Mesenchymal stem cell (in vitro differentiated cells and primary cell): Measurements from ENCODE around the gene DENND2A.
"Not testable (repeated sequence)": the region's sequence is repeated elsewhere in the genome, so short reads cannot be mapped to it uniquely, and the experiment has no call there.

Experiments
- DNase-seq: peaks from one replicate; pipeline ENCODE4 v3.0.0-alpha.2; 2013
- H2AFZ ChIP-seq: one replicate; pipeline ENCODE4 v1.6.1; 2013; ENCODE audit warnings: low read depth, mild to moderate bottlenecking, control low read depth, inconsistent platforms, low read length, moderate library complexity
- H2AK5ac ChIP-seq: 2 replicates; pipeline ENCODE4 v1.6.1; 2013; ENCODE audit warnings: low read length, moderate library complexity, mild to moderate bottlenecking, inconsistent platforms; ENCODE audit not compliant: severe bottlenecking
- H2BK120ac ChIP-seq: one replicate; pipeline ENCODE4 v1.6.1; 2013; ENCODE audit warnings: low read depth, mild to moderate bottlenecking, inconsistent platforms, low read length, moderate library complexity
- H2BK12ac ChIP-seq, 2 experiments: one replicate each; pipeline ENCODE4 v1.6.1; 2013; ENCODE audit warnings: inconsistent platforms in 2 of 2, low read length in 2 of 2, mild to moderate bottlenecking in 2 of 2, moderate library complexity in 2 of 2, control low read depth in 1 of 2
- H2BK15ac ChIP-seq: one replicate; pipeline ENCODE4 v1.6.1; 2013; ENCODE audit warnings: mild to moderate bottlenecking, low read depth, inconsistent platforms; ENCODE audit not compliant: poor library complexity, severe bottlenecking
- H2BK5ac ChIP-seq: 2 replicates; pipeline ENCODE4 v1.6.1; 2013; ENCODE audit warnings: low read depth, mild to moderate bottlenecking, low read length, control low read depth, inconsistent platforms; ENCODE audit not compliant: poor library complexity, severe bottlenecking
- H3K14ac ChIP-seq, 2 experiments: one replicate each; pipeline ENCODE4 v1.6.1; 2013; ENCODE audit warnings: inconsistent platforms in 2 of 2, low read length in 2 of 2, control low read depth in 1 of 2, mild to moderate bottlenecking in 1 of 2, moderate library complexity in 1 of 2
- H3K18ac ChIP-seq, 2 experiments: one replicate each; pipeline ENCODE4 v1.6.1; 2013; ENCODE audit warnings: inconsistent platforms in 2 of 2, low read length in 2 of 2, control low read depth in 1 of 2, low read depth in 1 of 2, mild to moderate bottlenecking in 1 of 2
- H3K23ac ChIP-seq, 2 experiments: one replicate each; pipeline ENCODE4 v1.6.1; 2013; ENCODE audit warnings: inconsistent platforms in 2 of 2, low read length in 2 of 2, mild to moderate bottlenecking in 2 of 2, moderate library complexity in 2 of 2, control low read depth in 1 of 2
- H3K27ac ChIP-seq: 2 replicates; pipeline ENCODE4 v1.5.1; 2013; ENCODE audit warnings: mild to moderate bottlenecking, moderate library complexity, low read length, control low read depth, inconsistent platforms; ENCODE audit not compliant: poor library complexity, severe bottlenecking
- H3K27me3 ChIP-seq, 2 experiments: 2 replicates each; pipeline versions ENCODE4 v1.6.1 to v1.7.0; 2013; ENCODE audit warnings: low read length in 2 of 2, mild to moderate bottlenecking in 2 of 2, moderate library complexity in 2 of 2, control low read depth in 1 of 2, inconsistent platforms in 1 of 2; ENCODE audit not compliant: control insufficient read depth in 1 of 2, insufficient read depth in 1 of 2
- H3K36me3 ChIP-seq, 2 experiments: 2 replicates each; pipeline versions ENCODE4 v1.6.1 to v1.7.0; 2013; ENCODE audit warnings: low read length in 2 of 2, control low read depth in 1 of 2, inconsistent platforms in 1 of 2, low read depth in 1 of 2, mild to moderate bottlenecking in 1 of 2; ENCODE audit not compliant: insufficient read depth in 2 of 2, control insufficient read depth in 1 of 2
- H3K4ac ChIP-seq, 2 experiments: one replicate each; pipeline ENCODE4 v1.6.1; 2013; ENCODE audit warnings: inconsistent platforms in 2 of 2, low read length in 2 of 2, mild to moderate bottlenecking in 2 of 2, moderate library complexity in 2 of 2, control low read depth in 1 of 2, low read depth in 1 of 2
- H3K4me1 ChIP-seq: 2 replicates; pipeline ENCODE4 v1.6.1; 2013; ENCODE audit warnings: low read depth, low read length, control low read depth; ENCODE audit not compliant: control insufficient read depth, insufficient read depth
- H3K4me2 ChIP-seq: 2 replicates; pipeline ENCODE4 v1.6.1; 2013; ENCODE audit warnings: low read length, mild to moderate bottlenecking, inconsistent platforms; ENCODE audit not compliant: poor library complexity, severe bottlenecking
- H3K4me3 ChIP-seq, 2 experiments: 2 replicates each; pipeline versions ENCODE4 v1.5.1 to v1.7.0; 2013; ENCODE audit warnings: low read length in 2 of 2, mild to moderate bottlenecking in 2 of 2, control low read depth in 1 of 2, low read depth in 1 of 2; ENCODE audit not compliant: insufficient read depth in 1 of 2
- H3K79me1 ChIP-seq: replicated peaks from 2 replicates; pipeline ENCODE4 v1.6.1; 2013; ENCODE audit warnings: mild to moderate bottlenecking, control low read depth, low read length, inconsistent platforms; ENCODE audit not compliant: poor library complexity, severe bottlenecking
- H3K9ac ChIP-seq: 2 replicates; pipeline ENCODE4 v1.7.0; 2013; ENCODE audit warnings: mild to moderate bottlenecking, low read length, moderate library complexity
- H3K9me3 ChIP-seq: 2 replicates; pipeline ENCODE4 v1.7.0; 2013; ENCODE audit warnings: mild to moderate bottlenecking, low read length; ENCODE audit not compliant: control insufficient read depth
- H4K8ac ChIP-seq: one replicate; pipeline ENCODE4 v1.6.1; 2013; ENCODE audit warnings: inconsistent platforms, mild to moderate bottlenecking, low read length, moderate library complexity
- H4K91ac ChIP-seq: one replicate; pipeline ENCODE4 v1.6.1; 2013; ENCODE audit warnings: mild to moderate bottlenecking, low read length, inconsistent platforms
- WGBS: methylation state at CpG from one replicate; pipeline ENCODE4 v1.1.7; 2013; ENCODE audit warnings: mixed read lengths; 5-methylcytosine and 5-hydroxymethylcytosine counted together

Gene DENND2A

DNA sequence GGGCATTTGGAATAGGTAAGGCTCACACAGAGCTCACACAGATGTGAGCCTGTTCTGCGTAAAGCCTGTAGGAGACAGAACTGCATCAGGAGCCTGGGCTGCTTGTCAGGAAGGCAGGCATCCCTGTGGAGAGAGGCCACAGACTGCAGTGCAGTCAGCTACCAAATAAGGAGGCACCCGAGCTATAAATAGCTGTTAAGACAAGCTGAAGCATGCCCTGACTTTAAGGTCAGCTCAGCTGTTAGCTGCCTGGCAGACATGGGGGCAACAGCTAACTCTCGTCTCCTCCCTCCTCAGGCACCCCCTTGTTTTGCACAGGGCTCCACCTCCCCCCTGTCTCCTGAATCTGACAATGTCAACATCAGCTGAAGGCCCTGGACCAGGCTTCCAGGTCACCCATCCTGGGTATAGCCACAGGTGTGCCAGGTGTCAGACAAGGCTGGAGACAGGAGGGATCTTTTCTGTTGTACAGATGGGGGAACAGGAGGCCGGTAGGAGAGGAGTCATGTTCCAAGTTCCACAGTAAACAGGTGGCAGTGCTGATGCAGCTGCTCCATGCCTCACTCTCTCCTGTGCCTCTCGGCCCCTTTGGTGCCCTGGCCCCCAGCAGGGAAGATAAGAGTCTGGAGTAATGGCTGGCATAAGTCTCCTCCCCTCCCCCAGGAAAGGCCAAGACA is 133.7 kb downstream of the DENND2A start:
- H3K14ac ChIP-seq, result peak overlapping the region in 1 of 2 experiments; percentile 61
- H3K4ac ChIP-seq, result peak overlapping the region in 1 of 2 experiments; percentile 55
- H3K9ac ChIP-seq, result peak overlapping the region; percentile 32
- H2BK120ac ChIP-seq, result no peak overlapping the region
- peak; percentile 77 for DNase-seq
- 26% methylated on average over 5 of the region's 5 CpGs for WGBS
- H4K8ac ChIP-seq, result no peak overlapping the region
- peak overlapping the region; percentile 72 to 86 for H3K18ac ChIP-seq
- no peaks in the 10 kb centered on the region for H3K27me3 ChIP-seq
- no peak overlapping the region for H3K4me3 ChIP-seq
- no peak overlapping the region for H2BK5ac ChIP-seq
- H3K4me1 ChIP-seq, result peaks cover 11% of the 10 kb centered on the region
- H2BK12ac ChIP-seq, result peak overlapping the region; percentile 22 to 79
- H2AK5ac ChIP-seq, result peak overlapping the region; percentile 95
- H2BK15ac ChIP-seq, result no peak overlapping the region
- no peaks in the 10 kb centered on the region for H3K9me3 ChIP-seq
- no peak overlapping the region for H4K91ac ChIP-seq
- no peaks in the 10 kb centered on the region for H3K36me3 ChIP-seq
- H3K23ac ChIP-seq, result no peak overlapping the region
- no peak overlapping the region for H2AFZ ChIP-seq
- H3K79me1 ChIP-seq, result no peaks in the 10 kb centered on the region
- H3K4me2 ChIP-seq, result peak overlapping the region; percentile 24
- peak overlapping the region; percentile 64 for H3K27ac ChIP-seq

DNA sequence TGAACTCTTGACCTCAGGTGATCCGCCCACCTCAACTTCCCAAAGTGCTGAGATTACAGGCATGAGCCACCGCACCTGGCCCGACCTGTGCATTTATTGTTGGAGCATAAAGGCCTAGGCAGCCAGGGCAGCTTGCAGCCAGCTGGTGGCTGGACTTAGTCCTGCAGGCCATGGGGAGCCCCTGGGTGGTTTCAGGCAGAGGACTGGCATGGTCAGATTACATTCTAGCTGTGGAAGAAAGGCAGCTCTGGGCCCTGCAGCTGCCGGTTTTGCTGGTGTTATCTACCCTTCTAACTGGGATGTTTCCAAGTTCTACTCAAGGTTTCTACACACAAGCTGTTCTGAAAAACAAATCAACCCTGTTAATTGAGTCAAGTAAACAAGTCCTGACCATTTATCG is 138.6 kb downstream of the DENND2A start:
- no peak overlapping the region for H2BK15ac ChIP-seq
- H2BK12ac ChIP-seq, result no peak overlapping the region
- no peak overlapping the region for H3K18ac ChIP-seq
- no peak overlapping the region for H3K4me3 ChIP-seq
- WGBS, result 91% methylated on average over 5 of the region's 5 CpGs
- no peak overlapping the region for H3K27ac ChIP-seq
- H3K79me1 ChIP-seq, result no peaks in the 10 kb centered on the region
- no peak overlapping the region for H3K9ac ChIP-seq
- H4K8ac ChIP-seq, result no peak overlapping the region
- H3K9me3 ChIP-seq, result no peaks in the 10 kb centered on the region
- no peak overlapping the region for H3K14ac ChIP-seq
- H3K4me2 ChIP-seq, result no peak overlapping the region
- no peaks in the 10 kb centered on the region for H3K36me3 ChIP-seq
- no peak overlapping the region for H2BK5ac ChIP-seq
- H3K4me1 ChIP-seq, result peaks cover 6% of the 10 kb centered on the region
- DNase-seq, result no peak
- H4K91ac ChIP-seq, result peak overlapping the region; percentile 39
- no peak overlapping the region for H2AK5ac ChIP-seq
- H3K23ac ChIP-seq, result no peak overlapping the region
- no peak overlapping the region for H3K4ac ChIP-seq
- H3K27me3 ChIP-seq, result no peaks in the 10 kb centered on the region
- no peak overlapping the region for H2BK120ac ChIP-seq
- no peak overlapping the region for H2AFZ ChIP-seq

DNA sequence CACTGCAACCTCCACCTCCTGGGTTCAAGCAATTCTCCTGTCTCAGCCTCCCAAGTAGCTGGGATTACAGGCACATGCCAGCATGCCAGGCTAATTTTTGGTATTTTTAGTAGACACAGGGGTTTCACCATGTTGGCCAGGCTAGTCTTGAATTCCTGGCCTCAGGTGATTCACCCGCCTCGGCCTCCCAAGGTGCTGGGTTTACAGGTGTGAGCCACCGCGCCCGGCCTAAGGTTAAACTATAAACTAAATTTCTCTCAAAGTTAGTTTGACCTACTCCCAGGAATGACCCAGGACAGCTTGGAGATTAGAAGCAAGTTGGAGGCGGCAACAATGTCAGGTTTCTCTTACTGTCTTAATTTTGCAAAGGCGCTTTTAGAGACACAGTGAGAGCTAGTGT is 142.8 kb downstream of the DENND2A start:
- not testable (repeated sequence) for H4K8ac ChIP-seq, H2BK15ac ChIP-seq, H3K36me3 ChIP-seq, DNase-seq, H3K27me3 ChIP-seq, H3K27ac ChIP-seq, H3K9ac ChIP-seq, H2AK5ac ChIP-seq, H2BK120ac ChIP-seq, H3K14ac ChIP-seq, H3K4me3 ChIP-seq, H3K79me1 ChIP-seq, H3K23ac ChIP-seq, H2AFZ ChIP-seq, H3K4me2 ChIP-seq, H2BK12ac ChIP-seq, H2BK5ac ChIP-seq, H3K18ac ChIP-seq, H3K4me1 ChIP-seq, H3K9me3 ChIP-seq, H4K91ac ChIP-seq, H3K4ac ChIP-seq
- WGBS, result 98% methylated on average over 7 of the region's 7 CpGs

DNA sequence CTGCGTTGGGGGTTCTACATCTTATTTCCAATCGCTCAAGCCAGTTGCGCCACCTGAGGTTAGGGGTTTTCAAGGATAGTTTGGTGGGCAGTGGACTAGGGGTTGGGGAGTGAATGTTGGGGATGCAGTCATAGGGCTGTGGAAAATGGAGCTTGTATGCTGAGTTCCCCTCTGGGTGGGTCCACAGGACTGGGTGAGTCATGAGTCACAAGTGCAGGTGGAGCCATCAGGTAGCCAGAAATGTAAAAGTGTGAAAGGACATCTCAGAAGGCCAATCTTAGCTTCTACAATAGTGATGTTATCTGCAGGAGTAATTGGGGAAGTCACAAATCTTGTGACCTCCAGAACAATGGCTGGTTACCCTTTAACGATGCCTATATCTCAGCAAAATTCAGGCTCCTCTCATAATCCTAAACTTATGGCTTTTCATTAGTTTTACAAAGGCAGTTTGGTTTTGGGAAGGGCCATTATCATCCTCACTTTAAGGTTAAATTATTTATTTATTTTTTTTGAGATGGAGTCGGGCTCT is 143.3 kb downstream of the DENND2A start:
- Histone ChIP-seq H3K79me1 (no peaks in the 10 kb centered on the region), H3K9me3 (no peaks in the 10 kb centered on the region), H4K91ac (no peak overlapping the region), H3K36me3 (no peaks in the 10 kb centered on the region), H3K27me3 (no peaks in the 10 kb centered on the region), H3K4me2 (no peak overlapping the region), H3K9ac (no peak overlapping the region), H2AK5ac (no peak overlapping the region), H2BK12ac (no peak overlapping the region), H3K4me1 (no peaks in the 10 kb centered on the region), H3K4ac (no peak overlapping the region), H3K4me3 (no peak overlapping the region), H2BK120ac (no peak overlapping the region), H3K23ac (peak overlapping the region in 1 of 2 experiments; percentile 69), H4K8ac (no peak overlapping the region), H3K14ac (no peak overlapping the region), H3K27ac (no peak overlapping the region), H2AFZ (no peak overlapping the region), H2BK5ac (no peak overlapping the region), H3K18ac (no peak overlapping the region), H2BK15ac (no peak overlapping the region)
- 71% methylated on average over 4 of the region's 5 CpGs for WGBS
- no peak for DNase-seq
